Transverse colon (tissue), 4 donors: Measurements from ENCODE around the gene ANO4.

ENCODE experiments used
- EP300 ChIP-seq: sonication (generic); formaldehyde crosslinking; IDR thresholded peaks from one replicate; pipeline ENCODE4 v1.6.1; 2017; ENCODE audit warnings: antibody characterized with exemption, low read depth
- POLR2A ChIP-seq: fragments of 450-650 bp; IDR thresholded peaks from one replicate; pipeline ENCODE4 v1.6.1; 2016; ENCODE audit warnings: antibody characterized with exemption, mild to moderate bottlenecking, moderate library complexity
- POLR2AphosphoS5 ChIP-seq, 3 donors: sonication (generic); formaldehyde crosslinking; IDR thresholded peaks; one replicate each; pipeline ENCODE4 v1.6.1; 2016; ENCODE audit warnings: antibody characterized with exemption in 3 of 3
- TF ChIP-seq, protein P1 (sequence below), 5 experiments: fragments of 200-600 bp in 3 of 5; fragments of 450-650 bp in 2 of 5; sonication (generic) in 3 of 5; IDR thresholded peaks; 1 replicate in 2 of 5; 2 replicates in 3 of 5; pipeline ENCODE4 v1.5.1; 2016 to 2017; ENCODE audit warnings: antibody characterized with exemption in 5 of 5, inconsistent platforms in 3 of 5, mild to moderate bottlenecking in 2 of 5, moderate library complexity in 1 of 5

DNA sequence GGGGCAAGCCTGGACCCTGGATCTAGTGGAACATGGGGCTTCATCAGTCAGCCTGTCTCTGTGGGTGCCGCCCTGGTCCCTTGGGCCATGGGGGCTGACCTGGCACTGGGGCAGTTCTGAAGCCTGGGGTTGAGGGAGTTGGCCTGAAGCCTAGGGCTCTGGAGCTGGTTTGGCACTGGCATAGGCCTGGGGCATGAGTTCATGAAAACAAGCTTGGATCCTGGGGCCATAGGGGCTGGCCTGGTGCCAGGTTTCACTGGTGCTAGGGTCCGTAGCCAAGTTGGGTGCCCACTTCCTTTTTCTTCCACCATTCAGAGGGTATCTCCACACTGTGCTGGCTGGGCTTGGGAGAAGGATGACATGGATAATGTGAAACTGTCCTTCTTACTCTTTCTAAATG is 26.6 kb upstream of the ANO4 start:
- TF ChIP-seq EP300 (no peak), POLR2AphosphoS5 (IDR thresholded peaks at IDR 0.05) (no peak), POLR2A (no peak)
- TF ChIP-seq, protein P1, sequence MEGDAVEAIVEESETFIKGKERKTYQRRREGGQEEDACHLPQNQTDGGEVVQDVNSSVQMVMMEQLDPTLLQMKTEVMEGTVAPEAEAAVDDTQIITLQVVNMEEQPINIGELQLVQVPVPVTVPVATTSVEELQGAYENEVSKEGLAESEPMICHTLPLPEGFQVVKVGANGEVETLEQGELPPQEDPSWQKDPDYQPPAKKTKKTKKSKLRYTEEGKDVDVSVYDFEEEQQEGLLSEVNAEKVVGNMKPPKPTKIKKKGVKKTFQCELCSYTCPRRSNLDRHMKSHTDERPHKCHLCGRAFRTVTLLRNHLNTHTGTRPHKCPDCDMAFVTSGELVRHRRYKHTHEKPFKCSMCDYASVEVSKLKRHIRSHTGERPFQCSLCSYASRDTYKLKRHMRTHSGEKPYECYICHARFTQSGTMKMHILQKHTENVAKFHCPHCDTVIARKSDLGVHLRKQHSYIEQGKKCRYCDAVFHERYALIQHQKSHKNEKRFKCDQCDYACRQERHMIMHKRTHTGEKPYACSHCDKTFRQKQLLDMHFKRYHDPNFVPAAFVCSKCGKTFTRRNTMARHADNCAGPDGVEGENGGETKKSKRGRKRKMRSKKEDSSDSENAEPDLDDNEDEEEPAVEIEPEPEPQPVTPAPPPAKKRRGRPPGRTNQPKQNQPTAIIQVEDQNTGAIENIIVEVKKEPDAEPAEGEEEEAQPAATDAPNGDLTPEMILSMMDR (IDR thresholded peaks at IDR 0.05), result no peak
